Rectal smooth muscle tissue (tissue), 1 donor: ENCODE measurements around the gene ZBTB38.

ENCODE experiments used
- H3K27ac ChIP-seq: one replicate; pipeline ENCODE4 v1.7.0; 2013; ENCODE audit warnings: low read depth, low read length, inconsistent platforms
- H3K27me3 ChIP-seq: one replicate; pipeline ENCODE4 v1.7.0; 2013; ENCODE audit warnings: low read length; ENCODE audit not compliant: control insufficient read depth, insufficient read depth
- H3K36me3 ChIP-seq: one replicate; pipeline ENCODE4 v1.7.0; 2013; ENCODE audit warnings: low read length; ENCODE audit not compliant: control insufficient read depth, insufficient read depth
- H3K4me1 ChIP-seq: one replicate; pipeline ENCODE4 v1.7.0; 2013; ENCODE audit warnings: low read length; ENCODE audit not compliant: control insufficient read depth, insufficient read depth
- H3K4me3 ChIP-seq: one replicate; pipeline ENCODE4 v1.7.0; 2013; ENCODE audit warnings: low read length
- H3K9ac ChIP-seq: one replicate; pipeline ENCODE4 v1.7.0; 2013; ENCODE audit warnings: low read length

Gene ZBTB38

DNA sequence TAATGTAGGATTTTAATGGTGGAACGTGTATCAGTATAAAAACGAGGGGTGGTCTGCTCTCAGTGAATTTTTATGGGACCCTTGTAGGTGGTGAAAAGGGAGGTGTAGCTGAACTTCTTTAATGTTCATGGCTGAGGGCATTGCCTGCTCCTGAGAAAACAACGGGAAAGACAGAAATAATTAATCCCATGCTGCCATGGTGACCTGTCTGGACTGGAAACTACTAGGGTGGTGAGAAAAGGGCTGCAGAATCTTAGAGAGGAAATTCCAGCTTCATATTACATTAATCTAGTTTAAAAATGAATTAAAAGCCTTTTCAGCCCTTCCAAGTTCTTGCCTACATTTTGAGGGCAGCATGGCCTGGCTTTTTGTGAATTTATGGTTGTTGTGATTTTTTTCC lies 47.6 kb downstream of the ZBTB38 start:
- no peak overlapping the region for H3K4me3 ChIP-seq
- peaks cover 14% of the 10 kb centered on the region for H3K36me3 ChIP-seq
- H3K9ac ChIP-seq = no peak overlapping the region
- peak overlapping the region; percentile 86 for H3K27ac ChIP-seq
- H3K27me3 ChIP-seq = no peaks in the 10 kb centered on the region
- H3K4me1 ChIP-seq = peaks cover 34% of the 10 kb centered on the region
